NCI-H1092 (cell line): Measurements from ENCODE around the gene CTSD.

Experiments
- DNase-seq: peaks from one replicate; lab custom pipeline; 2025; lab: John Stamatoyannopoulos, UW

Gene CTSD

DNA sequence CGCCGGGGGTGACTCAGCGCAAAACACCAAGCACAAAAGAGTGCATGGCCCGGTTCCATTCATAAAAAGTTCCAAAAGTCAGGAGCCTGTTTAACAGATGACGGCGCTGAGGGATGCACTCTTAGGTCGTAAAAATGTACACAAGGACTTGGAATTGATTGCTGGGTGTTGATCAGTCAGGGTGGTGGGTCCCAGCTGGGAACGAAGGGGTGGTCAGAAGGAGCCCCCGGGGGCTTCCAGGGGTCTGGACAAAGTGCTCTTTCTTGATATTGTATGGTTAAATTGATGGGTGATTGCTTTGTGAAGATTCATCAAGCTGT, 34.1 kb downstream of the CTSD start:
- DNase-seq, result no peak

- no peak for DNase-seq
Observed at GRCh38 chr11:1728931-1729691, 34.6 kb downstream of the CTSD start.

GRCh38 chr11:1728301-1728700, 35.4 kb downstream of the CTSD start:
- no peak for DNase-seq

GRCh38 chr11:1727861-1728260, 35.9 kb downstream of the CTSD start:
- no peak for DNase-seq

DNA sequence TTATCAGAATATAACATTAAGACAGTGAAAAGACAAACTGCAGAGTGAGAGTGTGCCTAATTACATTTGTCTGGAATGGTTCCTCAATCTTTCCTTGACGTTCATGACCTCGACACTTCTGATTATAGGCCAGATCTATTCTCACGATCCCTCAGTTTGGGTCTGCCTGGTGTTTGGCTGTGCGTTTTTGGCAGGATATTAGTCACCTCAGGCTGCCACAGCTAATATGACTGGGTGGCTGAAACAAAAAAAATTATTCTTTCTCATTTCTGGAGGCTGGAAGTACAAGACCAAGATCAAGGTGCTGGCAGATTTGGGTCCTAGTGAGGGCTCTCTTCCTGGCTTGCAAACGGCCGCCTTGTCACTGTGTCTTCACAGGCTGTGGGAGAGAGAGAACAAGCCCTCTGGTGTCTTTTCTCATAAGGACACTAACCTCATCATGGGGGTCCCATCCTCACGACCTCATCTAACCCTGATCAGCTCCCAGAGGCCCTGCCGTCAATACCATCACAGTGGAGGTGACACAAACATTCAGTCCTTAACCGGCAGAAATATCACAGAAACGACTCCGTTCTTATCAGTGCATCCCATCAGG, 36.5 kb downstream of the CTSD start:
- no peak for DNase-seq

DNA sequence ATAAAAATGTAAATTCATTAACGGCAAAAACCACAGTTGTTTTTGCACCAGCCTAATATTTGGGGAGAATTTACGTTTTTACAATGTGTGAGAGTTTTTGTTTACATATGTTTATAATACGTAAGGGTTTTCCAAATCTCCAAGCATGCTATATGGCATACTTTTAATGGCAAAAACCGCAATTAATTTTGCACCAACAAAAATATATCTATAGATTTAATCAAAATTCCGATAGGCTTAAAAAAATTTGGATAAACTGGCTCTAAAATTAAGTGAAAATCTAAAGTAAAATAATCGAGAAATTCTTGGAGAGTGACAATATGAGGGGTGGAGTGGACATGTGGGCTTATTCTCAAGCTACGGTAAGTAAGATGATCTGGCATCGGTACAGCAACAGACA, 43.9 kb downstream of the CTSD start:
- no peak for DNase-seq

- no peak for DNase-seq
Observed at GRCh38 chr11:1718326-1718725, 45.4 kb downstream of the CTSD start.

DNA sequence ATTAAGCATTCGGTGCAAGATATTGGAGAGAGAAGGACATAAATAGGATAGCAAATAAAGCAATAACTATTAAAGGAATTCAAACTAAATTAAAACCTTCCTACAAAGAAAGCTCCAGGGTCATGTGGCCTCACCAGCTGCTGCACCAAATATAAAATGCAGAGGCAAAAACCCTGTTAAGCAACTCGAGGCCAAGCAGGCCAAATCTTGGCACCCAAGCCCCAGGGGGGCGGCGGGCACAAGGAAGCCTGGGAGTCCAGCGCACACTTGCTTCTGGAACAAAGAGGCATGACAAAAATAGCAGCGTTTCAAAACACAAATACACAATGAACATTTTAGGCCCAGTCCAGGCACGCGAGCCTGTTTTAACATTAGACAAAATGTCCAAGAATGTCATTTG, 46.0 kb downstream of the CTSD start:
- DNase-seq, result no peak

DNA sequence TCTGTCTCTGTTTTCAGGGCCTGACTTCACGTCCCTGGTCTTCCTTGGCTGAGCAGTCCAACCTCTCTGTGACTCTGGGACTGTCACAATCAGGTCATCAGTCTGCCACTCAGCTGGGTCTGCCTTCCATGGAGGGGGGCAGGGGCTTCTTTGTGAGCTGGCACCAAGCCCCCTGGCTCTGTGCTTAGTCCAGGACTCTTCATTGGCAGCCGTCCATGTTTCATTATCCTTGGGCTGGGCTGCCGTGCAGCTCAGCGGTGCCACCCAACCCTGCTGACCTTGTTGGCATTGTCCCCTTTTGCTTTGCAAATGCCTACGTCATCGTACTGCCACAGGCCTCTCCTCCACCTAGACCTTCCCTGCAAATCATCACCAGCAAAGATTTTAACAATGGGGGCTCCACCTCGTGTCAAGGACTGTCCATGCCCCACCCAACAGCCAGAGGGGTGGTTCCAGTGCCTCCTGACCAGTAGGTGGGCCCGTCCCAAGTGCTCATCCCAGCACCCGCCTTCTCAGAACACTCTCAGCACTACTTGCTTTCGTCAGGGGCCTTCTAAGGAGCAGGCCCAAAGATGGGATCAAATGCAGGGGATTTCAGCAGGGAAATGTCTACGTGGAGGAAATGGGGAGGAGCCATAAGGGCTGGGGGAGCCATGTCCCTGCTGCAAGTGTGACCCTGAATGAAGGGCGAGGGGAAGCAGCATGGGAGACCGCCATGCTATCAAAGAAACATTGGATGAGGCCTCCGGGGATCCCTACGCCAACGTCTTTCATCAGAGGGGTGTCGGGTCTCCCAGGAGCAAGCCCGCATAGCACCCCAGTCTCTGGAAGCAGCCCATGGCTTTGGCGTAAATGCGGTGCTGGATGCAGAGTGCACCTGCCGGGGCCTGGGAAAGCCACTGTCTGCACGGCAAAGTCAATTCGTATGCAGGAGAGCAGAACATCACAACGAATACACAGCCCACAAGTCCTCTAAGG, 48.5 kb downstream of the CTSD start:
- peak; percentile 13 for DNase-seq

GRCh38 chr11:1708716-1709115, 55.0 kb downstream of the CTSD start:
- no peak for DNase-seq

DNA sequence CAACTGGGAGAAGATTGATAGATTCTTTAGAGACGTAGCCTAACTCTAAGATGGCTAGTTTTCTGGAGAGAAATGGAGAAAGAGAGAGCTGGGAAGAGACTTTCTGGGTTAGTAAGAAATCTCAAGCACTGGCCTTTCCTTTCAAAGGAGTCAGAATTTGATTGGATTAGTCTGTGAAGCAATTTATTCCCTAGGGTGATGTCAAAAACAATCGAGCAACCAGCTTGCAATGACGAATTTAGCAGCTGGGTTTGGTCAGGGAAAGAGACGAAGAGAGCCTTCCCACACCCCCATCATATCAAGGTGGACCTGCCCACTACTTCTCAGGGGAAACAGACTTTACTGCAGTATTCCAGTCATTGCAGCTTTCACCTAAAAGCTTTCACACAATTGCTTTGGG, 56.0 kb downstream of the CTSD start:
- DNase-seq, result no peak

- no peak for DNase-seq
Observed at GRCh38 chr11:1706634-1707400, 56.9 kb downstream of the CTSD start.

- no peak for DNase-seq
Observed at GRCh38 chr11:1705126-1706052, 58.3 kb downstream of the CTSD start.

DNA sequence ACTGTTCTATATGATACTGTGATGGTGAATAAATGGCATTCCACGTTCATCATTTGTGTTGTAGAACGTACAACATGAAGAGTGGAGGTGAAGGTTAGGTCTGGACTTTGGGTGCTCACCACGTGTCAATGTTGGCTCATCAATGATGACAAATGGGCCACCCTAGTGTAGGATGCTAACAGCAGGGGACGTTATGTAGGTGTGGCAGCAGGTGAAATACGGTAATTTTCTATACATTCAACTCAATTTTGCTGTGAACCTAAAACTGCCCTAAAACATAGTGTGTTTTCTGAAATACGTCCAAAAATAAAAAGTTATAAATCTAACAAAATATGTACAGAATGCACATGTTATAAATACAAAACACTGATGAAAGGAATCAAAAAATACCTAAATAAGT, 60.6 kb downstream of the CTSD start:
- DNase-seq, result no peak
